HG03457 (cell line): ENCODE measurements around the gene CDON.

Experiments used
- ATAC-seq: cut with Tn5 transposase; IDR thresholded peaks from one replicate; pipeline ENCODE4 v1.9.1; 2021; ENCODE audit warnings: moderate number of reproducible peaks; ENCODE audit not compliant: unreplicated experiment

The CDON gene

DNA sequence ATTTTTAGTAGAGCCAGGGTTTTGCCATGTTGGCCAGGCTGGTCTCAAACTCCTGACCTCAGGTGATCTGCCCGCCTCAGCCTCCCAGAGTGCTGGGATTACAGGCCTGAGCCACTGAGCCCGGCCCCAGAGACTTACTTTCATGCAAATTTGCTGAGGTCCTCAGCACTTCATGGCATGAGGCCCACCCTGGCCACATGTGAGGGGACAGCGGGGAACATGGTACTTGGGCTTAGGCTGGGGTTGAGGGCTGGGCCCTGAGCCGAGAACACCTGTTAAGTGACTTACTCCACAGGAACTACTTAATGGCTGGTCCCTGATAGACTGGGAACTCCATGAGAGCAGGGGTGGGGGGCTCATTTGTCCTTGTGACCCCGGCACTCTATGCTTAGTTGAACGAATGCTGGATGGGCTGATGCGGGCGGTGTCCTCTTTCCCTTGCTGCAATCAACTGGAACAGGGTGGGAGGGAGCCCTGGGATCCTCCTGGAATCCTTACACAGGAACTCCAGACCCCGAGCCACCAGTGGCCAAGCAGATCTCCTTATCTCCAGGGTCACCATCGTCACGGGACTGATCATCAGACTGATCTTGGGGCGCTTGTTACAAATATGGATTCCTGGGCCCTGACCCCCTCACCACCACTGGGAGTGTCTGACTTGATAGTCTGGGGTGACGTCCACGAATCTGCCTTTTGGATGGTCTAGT lies 115.8 kb downstream of the CDON start:
- no peak for ATAC-seq

DNA sequence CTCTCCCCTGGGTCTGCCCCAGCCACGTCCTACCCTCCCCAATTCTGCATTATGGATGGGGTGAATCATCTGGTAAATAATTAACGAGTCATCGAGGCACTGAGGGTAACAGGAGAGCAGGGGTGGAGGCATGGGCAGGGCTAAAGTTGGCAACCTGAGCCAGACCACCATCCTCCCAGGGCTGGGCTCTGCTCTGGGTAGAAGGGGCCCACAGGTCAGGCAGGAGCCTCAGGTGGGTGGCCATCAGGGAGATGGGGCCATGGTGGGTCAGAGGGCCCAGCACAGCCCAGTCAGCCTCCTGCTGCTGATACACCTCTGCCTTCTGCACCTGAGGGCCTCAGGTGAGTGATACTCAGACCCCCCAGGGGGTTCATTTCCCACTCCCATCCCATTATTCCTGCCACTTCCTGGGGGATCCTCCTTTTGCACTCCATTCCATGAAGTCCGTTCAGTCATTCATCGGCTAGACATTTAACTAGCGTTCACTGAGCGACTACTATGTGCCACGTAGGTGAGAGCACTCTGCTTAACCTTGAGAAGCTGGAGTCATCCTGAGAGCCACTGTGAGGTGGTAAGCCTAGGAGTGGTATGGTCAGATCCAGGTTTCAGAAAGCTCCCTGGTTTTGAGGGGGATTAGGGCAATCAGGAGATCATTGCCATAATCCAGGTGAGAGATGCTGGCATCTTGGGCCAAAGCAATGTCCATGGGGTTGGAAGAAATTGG lies 116.7 kb downstream of the CDON start, which contains the start of gene VSIG10L2:
Gene VSIG10L2 (plus strand): TSS at position 248 of the 724 bp plus-strand sequence. CDS start 12 bp downstream, at position 260.
- ATAC-seq: no peak

DNA sequence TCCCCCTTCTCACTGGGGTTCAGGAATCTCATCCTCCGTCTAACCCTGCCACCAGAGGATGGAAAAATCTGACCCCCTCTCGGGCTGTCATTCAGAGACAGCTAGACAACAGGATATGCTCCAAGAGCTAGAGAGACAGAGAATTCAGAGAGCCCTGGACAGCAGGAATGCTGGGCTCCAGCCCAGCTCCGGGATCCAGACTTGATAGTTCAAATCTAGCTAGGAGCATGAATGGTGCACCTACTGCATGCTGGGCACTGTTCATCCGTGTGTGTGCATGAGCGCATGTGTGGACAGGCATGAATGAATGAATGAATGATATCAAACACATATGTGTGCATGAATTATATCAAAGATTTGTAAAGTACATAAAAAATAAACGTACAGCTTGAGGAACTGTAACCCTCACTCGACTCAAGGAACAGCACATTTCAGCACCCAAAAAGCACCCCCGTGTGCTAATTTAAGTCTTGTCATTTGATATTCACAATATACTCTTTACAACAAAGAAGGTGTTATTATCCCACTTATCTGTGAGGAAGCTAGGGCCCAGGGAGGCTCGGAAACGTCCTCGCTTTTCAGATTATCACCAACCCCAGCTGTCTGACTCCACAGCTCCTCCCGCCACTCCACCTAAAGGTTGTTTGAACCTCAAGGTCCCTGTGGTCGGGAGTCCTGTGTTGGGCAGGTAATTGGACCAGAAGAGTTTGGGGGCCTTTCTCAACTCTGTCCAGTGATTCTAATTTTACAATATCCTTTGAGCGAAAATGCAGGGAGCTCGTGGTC lies 117.5 kb downstream of the CDON start:
- no peak for ATAC-seq

DNA sequence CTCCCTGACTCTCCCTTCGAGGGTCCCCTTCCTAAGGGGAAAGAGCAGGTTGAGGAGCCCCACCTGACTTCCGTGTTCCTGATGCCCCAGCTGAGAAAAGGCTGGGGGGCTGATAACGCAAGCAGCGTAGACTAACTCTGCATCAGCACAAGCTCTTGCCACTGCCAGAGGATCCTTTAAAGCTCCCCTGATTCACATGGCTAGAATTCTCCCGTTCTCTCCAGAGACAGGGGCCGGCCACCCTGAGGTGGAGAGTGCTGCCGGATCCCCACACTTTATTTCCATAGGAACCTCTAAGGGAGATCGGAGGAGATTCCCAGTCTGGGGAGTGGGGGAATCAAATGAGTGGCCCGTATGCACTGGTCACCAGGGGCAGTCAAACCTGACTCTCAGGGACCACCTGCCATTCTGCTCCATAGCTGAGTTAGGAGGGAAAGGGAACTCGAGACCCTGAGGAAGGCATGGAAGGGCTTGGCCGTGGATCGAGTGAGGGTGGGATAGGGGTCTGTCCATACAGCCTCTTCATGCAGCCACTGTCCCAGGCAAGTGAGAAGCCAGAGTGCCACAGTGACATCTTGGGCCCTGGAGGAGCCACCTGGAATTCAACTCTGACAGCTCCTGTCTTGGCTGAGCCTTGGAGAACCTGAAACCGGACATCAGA lies 118.2 kb downstream of the CDON start:
- no peak for ATAC-seq

DNA sequence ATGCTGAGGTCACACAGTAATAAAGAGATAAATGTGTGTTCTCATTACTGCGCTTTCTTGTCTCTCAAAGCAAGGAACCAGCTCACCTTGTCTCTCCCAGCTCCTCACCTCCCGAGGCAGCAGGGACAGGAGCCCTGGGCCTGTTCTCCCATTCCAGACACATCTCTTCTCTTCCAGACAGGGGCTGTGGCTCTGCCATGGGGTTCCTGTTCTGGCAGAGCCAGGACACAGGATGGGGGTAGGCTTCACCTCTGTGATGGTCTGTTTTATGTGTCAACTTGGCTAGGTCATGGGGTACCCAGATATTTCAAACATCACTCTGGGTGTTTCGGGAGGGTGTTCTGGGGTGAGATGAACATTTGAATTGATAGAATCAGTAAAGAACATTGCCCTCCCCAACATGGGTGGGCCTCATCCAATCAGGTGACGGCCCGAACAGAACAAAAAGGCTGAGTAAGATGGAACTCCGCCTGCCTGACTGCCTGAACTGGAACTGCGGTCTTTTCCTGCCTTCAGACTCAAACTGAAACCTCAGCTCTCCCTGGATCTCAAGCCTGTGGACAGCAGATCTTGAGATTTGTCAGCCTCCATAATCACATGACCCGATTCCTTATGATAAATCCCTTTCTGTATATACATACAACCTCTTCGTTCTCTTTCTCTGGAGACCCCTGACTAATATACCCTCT lies 118.9 kb downstream of the CDON start:
- no peak for ATAC-seq

DNA sequence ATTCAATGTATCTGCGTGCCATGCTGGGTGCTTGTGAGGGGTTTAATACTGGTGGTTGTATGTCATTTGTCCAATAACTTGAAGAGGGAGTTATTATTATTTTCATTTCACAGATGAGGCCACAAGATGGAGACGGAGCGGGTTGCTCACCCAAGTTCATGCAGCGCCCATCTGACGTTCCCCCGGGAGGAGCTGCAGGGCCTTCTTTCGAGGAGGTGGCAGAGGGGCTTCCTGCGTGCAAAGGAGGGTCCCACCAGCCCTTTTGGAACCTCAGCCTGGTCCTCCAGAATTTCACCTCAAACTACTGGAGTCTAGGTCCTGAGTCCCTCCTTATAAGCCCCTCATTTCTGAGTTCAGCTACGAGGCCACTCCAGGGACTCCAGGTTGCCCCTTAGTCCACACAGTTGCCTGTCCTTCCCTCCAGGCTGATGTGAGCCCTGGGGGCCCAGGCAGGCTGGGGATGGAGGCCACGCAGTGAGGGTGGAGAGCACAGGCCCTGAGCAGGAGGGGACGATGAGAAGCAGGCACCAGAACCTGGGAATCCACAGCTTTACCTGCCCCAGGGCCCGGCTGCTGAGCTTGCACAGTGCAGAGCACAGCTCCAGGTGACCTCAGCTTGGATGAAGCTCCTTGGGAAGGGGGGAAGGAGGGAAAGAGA lies 119.8 kb downstream of the CDON start:
- no peak for ATAC-seq

DNA sequence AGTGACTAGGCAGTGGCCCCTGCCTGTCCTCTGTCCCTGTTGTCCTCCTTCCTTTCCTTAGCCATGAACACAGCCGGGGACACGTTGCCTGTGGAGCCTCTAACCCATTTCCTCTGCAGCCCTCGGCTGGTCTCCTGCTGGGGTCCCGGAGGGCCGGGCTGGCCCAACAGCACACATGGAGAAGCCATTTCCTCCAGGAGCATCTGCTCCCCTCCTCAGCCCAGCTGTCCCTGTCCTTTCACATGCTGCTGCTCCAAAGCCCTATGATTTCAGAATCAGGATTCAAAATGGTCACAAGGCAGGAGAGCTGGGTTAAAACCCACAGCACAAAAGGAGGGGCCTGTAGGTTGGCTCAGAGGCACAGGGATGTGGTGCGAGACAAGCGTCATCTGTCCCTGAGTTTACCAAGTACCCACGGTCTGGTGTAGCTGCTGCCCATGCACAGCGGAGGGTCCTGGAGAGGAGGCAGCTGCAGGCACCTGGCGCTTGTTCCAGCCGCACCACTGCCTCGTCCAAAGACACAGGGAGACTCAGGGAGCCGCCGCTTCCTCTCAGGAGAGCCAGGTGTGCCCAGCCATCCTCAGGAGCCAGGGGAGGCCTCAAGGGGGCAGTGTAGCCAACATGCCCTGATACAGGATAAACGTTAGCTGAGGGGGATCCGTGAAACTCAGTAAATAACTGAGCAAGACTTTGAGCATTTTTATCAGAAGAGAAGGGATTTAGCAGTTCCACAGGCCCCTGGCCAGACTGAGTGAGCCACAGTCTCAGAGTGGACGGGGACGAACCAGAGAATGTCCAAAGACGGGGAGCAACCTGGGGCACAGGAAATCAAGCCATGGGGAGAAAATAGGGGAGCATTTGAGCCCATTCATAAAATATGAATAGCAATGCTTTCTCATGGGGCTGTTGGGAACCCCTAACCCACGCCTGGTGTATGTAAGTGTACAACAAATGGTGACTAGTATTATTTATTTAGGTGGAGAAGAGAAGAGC lies 120.8 kb downstream of the CDON start:
- no peak for ATAC-seq

DNA sequence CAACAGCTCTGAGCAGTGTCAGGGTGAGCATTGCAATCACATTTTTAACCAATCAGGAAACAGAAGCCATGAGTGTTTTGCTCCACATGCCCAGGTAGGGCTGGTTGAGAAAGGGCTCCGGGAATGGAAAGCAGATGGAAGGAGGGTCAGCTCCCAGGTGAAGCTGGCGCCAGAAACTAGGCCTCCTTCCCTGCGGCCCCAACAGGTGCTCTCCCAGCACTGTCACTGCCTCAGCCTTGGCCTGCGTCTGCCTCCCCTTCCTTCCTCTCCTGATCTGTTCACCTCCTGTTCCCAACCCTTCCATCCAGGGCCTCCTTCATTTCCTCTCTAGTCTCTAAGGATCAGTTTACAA lies 121.4 kb downstream of the CDON start:
- ATAC-seq: no peak

DNA sequence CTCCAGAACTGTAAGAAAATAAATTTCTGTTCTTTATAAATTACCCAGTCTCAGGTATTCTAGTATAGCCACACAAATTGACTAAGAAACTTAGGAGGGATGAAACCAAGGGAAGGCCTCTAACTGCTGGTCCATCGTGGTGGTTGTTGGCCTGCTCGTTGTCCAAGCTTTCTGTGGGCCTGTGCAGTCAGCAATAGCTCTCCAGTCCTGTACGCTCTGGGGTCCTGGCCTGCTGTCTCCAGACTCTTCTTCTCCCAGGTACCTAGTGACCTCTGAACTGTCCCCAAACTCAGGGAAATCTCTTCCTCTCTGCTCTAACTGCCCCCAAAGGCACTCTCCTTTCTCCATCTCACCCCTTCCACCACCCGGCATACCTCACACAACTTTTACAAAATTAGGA lies 122.5 kb downstream of the CDON start:
- ATAC-seq: no peak

DNA sequence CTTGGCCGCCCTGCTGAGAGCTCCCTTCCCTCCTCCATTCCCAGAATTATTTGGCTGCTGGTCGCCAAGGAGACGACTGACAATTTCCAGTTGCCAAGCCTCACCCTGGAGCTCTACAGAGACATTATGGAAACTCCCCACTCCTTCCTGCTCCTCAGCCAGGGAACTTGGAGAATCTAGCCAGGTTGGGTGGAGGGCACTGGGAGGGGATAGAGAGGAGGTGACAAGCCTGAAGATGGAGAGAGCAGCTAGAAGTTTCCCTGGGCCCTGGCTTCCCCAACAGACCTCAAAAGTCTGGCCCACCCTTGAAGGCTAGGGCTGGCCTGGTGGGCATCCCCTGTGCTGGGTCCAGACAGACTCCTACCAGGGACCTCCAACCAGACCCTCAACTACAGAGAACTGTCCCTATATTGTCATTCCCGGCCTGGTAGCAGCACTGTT lies 123.6 kb downstream of the CDON start:
- no peak for ATAC-seq

DNA sequence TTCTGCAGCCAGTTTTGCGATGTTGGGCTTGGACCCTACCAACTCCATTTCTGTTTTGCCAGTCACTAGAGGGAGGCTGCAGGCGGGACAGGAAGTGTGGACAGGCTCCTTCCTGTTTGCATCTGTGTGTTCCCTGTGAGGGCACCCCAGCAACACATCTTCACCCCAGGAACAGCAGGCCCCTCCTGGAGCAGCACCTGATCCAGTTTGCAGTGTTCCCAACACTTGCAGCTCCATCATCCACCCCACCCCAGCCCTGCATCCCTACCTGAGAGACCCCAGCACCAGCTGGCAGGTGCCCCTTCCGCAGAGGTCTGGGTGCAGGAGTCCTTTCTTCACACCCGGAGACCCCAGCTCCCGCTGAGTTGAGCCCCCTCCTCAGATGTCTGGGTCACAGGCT lies 124.2 kb downstream of the CDON start:
- ATAC-seq: no peak

DNA sequence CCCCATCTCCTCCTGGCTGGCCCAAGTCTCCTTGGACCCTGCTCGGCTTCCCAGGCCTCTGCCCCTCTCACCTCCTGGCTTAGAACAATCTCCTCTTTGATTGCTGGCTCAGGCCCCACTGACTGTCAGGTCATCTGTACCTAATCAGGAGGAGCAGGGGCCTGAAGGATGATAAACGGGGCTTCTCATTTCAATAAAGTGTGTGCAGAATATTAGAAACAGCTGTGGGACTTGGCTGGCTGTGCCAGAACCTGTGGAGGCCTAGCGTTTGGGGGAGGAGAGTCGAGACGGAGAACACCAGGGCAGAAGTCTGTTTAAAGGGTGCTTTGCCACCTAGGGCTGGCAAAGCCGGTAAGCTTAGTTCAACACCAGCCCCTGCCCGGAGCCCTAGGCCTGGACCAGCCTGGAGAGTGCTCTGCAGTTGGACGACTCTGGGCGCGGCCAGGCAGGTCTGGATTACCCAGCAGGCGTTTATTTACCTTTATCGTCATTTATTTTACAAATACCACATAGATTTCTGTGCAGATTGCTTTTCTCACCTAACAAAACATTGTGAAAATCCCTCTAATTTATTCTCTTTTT lies 127.0 kb downstream of the CDON start:
- ATAC-seq: no peak

DNA sequence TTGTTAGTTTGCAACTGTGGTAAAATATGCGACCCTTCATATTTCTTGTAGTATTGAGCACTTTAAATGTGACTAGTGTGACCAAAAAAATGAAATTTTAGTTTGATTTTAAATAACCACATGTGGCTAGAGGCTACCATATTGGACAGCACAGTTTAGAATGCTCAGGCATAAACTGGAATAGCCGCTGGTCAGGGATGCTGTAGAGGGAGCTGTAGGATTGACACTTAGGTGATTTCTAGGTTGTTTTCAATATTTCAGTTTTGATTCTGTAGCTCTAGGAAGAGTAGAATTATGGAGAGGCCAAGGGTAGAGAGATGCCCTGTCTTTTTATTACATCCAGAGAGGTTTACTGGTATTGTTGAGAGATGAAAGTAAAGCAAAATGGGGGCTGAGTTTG lies 127.6 kb downstream of the CDON start:
- no peak for ATAC-seq

DNA sequence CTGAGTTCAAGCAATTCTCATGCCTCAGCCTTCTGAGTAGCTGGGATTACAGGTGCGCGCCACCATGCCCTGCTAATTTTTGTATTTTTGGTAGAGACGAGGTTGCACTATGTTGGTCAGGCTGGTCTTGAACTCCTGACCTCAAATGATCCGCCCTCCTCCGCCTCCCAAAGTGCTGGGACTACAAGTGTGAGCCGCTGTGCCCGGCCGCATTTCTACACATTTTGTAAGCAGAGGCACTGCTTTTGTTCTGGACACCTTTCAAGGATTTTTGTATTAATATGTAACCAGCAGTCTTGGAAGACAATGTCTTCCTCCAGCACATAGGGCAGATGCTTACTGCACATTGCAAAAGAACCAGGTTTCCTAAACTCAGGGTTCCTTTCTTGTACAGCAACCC lies 128.2 kb downstream of the CDON start:
- ATAC-seq: no peak

DNA sequence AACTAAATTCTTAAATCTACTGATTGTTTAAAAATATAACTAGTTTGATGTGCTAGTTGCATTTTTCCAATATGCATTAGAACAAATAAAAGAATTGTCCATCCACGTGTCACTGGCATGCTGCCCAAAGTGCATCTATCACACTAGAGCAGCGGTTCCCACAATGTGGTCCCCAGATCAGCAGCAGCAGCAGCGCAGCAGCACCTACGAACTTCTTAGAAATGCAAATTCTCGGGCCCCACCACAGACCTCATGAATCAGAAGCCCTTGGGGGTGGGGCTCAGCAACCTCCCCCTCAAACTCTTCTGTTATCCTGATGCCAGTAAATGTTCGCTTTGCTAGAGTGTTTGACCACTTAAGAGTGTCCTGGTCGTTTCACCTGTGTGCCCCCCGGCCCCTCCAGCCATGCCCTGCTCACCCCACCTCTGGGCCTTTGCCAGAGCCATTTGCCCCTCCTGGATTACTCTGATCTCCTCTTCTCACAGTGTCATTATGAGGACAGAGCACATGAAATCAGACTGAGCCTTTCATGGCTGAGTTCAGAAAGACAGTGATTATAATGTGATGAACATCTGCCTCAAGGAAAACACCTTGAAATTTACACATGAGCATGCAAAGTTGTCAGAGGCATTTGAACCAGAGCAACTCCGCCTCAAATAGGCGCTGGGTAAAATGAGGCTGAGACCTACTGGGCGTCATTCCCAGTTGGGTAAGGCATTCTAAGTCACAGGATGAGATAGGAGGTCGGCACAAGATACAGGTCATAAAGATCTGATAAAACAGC lies 129.4 kb downstream of the CDON start:
- no peak for ATAC-seq

DNA sequence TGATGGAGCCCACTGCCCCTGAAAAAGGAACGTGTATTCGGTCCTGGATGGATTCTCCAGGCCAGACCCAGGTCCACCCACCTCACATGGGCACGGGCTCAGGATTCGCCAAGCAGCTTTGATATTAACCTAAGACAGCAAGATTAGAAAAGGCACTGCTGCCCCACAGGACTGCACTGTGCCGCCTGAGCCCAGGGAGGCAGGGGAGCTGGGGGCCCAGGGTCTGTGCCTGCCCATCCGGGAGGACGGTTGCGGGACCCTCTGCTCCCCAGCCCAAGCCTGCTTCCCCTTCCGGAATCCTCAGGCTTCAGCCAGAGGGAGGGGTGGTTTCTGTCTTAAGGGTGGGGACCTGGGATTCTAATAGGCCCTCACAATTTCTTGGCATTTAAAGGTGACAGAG lies 130.4 kb downstream of the CDON start:
- ATAC-seq: no peak

DNA sequence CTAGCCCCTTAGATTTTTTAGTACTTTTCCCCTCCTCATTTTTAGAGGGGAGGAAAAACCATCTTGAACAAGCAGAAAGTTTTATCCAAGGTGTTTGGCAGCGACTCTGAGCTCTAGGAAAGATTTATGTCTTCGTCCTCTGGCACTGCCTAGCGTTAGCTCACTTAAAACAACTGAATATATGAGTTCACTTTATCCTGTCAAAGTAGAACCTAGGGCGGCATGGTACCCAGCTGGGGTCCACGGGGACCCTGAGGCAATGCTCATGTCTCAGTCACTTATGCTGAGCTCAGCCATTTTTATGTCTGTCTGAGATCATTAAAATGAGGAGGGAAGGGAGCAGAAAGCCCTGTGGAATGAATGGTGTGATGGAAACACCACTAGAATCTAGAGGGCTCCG lies 131.0 kb downstream of the CDON start:
- ATAC-seq: no peak

DNA sequence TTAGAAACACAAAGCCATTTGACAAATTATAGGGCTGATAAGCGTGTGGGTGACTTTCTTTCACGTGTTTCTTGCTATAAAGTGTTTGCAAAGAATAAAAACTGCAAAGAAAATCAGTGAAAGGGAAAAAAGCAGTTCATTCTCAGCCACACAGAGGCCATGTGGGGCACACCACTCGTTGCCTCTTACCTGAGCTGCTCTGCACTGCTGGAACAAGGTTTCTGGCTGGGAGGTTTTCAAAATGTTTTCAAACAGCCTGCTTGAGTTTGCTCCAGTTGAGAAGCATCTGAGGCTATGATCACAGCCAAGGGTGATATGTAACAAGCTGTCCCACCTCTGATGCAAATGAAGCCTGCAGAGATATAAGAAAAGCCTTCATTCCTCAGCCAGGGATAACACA lies 131.6 kb downstream of the CDON start:
- no peak for ATAC-seq
